GM12878 (cell line): ENCODE measurements around the gene TATDN2. TPM values are rescaled to one million over a fixed set of nuclear protein-coding genes. Genes with fewer than 3 reads are reported as not detected.
A peak's percentile ranks its signal among the peaks of the same experiment; 100 is the strongest.

Experiments used
- ATAC-seq: fragments of 200-7000 bp; cut with Tn5 transposase; 3 replicates; pipeline ENCODE4 v1.9.1; 2020; ENCODE audit warnings: mild to moderate bottlenecking, moderate library complexity
- BruUV-seq: library from RNA; stranded (reverse); fragments of 400-500 nt; replicated peaks from 2 replicates; lab custom pipeline; 2021; lab: Mats Ljungman, UMichigan
- CTCF ChIA-PET: fragments of 300-600 bp; sonication (Branson Sonifier 250); formaldehyde crosslinking; extraction: SDS; loops from one replicate; lab custom pipeline; 2021; ENCODE audit warnings: inconsistent platforms; lab: Yijun Ruan, JAX
- POLR2A ChIA-PET: fragments of 350-600 bp; formaldehyde crosslinking; extraction: SDS; loops from one replicate; lab custom pipeline; 2021; ENCODE audit warnings: inconsistent platforms; lab: Charles Lee
- RAD21 ChIA-PET: fragments of 300-600 bp; sonication (Branson Sonifier 250); formaldehyde crosslinking; loops from one replicate; lab custom pipeline; 2023; ENCODE audit warnings: antibody characterized with exemption; ENCODE audit not compliant: unreplicated experiment; lab: Charles Lee
- SMC1A ChIA-PET: fragments of 300-600 bp; sonication (Branson Sonifier 250); formaldehyde crosslinking; loops from one replicate; lab custom pipeline; 2023; ENCODE audit not compliant: unreplicated experiment, uncharacterized antibody; lab: Charles Lee
- DNase-seq: peaks from one replicate; pipeline ENCODE4 v3.0.0-alpha.2; 2011; ENCODE audit warnings: low read depth, low spot score
- FAIRE-seq: peaks from 3 replicates; lab custom pipeline; 2011; peaks lifted over from hg19 to GRCh38; lab: Jason Lieb, UNC
- H2AFZ ChIP-seq: 2 replicates; pipeline ENCODE4 v1.6.0; 2011; ENCODE audit warnings: low read depth, low read length, control low read depth; ENCODE audit not compliant: control insufficient read depth
- H3K27ac ChIP-seq: 2 replicates; pipeline ENCODE4 v1.5.1; 2011; ENCODE audit warnings: control low read depth; ENCODE audit not compliant: control insufficient read depth, insufficient read depth
- H3K27me3 ChIP-seq, 2 experiments: replicated peaks in 1 of 2; 2 replicates each; pipeline versions ENCODE4 v1.6.0 to v1.6.1; 2011; ENCODE audit warnings: low read length in 1 of 2; ENCODE audit not compliant: control insufficient read depth in 2 of 2, insufficient read depth in 2 of 2
- H3K36me3 ChIP-seq, 2 experiments: 2 replicates each; pipeline ENCODE4 v1.5.1; 2011; ENCODE audit warnings: low read length in 1 of 2; ENCODE audit not compliant: control insufficient read depth in 2 of 2, insufficient read depth in 2 of 2
- H3K4me1 ChIP-seq: 2 replicates; pipeline ENCODE4 v1.6.1; 2011; ENCODE audit warnings: mild to moderate bottlenecking, low read length, moderate library complexity, mixed read lengths; ENCODE audit not compliant: control insufficient read depth, insufficient read depth
- H3K4me2 ChIP-seq: 2 replicates; pipeline ENCODE4 v1.6.0; 2011; ENCODE audit warnings: control low read depth; ENCODE audit not compliant: control insufficient read depth, insufficient read depth
- H3K4me3 ChIP-seq: fragments of 200-600 bp; sonication (generic); 2 replicates; pipeline ENCODE4 v1.5.1; 2016
- H3K79me2 ChIP-seq: 2 replicates; pipeline ENCODE4 v1.6.0; 2011; ENCODE audit warnings: low read length; ENCODE audit not compliant: control insufficient read depth, insufficient read depth
- H3K9ac ChIP-seq: 2 replicates; pipeline ENCODE4 v1.8.0; 2011; ENCODE audit warnings: low read length, control low read depth, mixed read lengths; ENCODE audit not compliant: control insufficient read depth, insufficient read depth
- H3K9me3 ChIP-seq: replicated peaks from 3 replicates; pipeline ENCODE4 v1.5.1; 2011; ENCODE audit warnings: mild to moderate bottlenecking, low read length; ENCODE audit not compliant: control insufficient read depth, insufficient read depth
- H4K20me1 ChIP-seq: 2 replicates; pipeline ENCODE4 v1.6.0; 2011; ENCODE audit not compliant: control insufficient read depth, insufficient read depth
- ATF7 ChIP-seq: fragments of 450-650 bp; IDR thresholded peaks from 2 replicates; pipeline ENCODE4 v1.6.1; 2016; ENCODE audit warnings: low read depth, mild to moderate bottlenecking
- CBX5 ChIP-seq: sonication (generic); IDR thresholded peaks from 2 replicates; pipeline ENCODE4 v1.6.1; 2016; ENCODE audit warnings: low read depth, moderate library complexity, mild to moderate bottlenecking, inconsistent platforms
- EP300 ChIP-seq, 2 experiments: fragments of 150-350 bp in 1 of 2; IDR thresholded peaks; 2 replicates each; pipeline ENCODE4 v1.6.1; 2011 to 2012; ENCODE audit warnings: low read depth in 2 of 2, low read length in 2 of 2, borderline replicate concordance in 1 of 2, improper control_type of control experiment in 1 of 2, inconsistent platforms in 1 of 2; ENCODE audit not compliant: control insufficient read depth in 1 of 2
- ETV6 ChIP-seq, 2 experiments: fragments of 450-650 bp in 1 of 2; IDR thresholded peaks in 1 of 2; conservative IDR thresholded peaks in 1 of 2; 2 replicates each; pipeline ENCODE4 v1.6.1; 2014; ENCODE audit warnings: antibody characterized with exemption in 1 of 2, borderline replicate concordance in 1 of 2, low read depth in 1 of 2, mild to moderate bottlenecking in 1 of 2, moderate library complexity in 1 of 2
- HCFC1 ChIP-seq: fragments of 150-350 bp; IDR thresholded peaks from 2 replicates; pipeline ENCODE4 v1.6.1; 2014; ENCODE audit warnings: low read length
- KDM1A ChIP-seq: fragments of 200-600 bp; sonication (generic); IDR thresholded peaks from 2 replicates; pipeline ENCODE4 v1.6.1; 2016; ENCODE audit warnings: borderline replicate concordance
- MLLT1 ChIP-seq: fragments of 450-650 bp; IDR thresholded peaks from 2 replicates; pipeline ENCODE4 v1.6.1; 2016; ENCODE audit warnings: mild to moderate bottlenecking
- NKRF ChIP-seq: fragments of 450-650 bp; conservative IDR thresholded peaks from 2 replicates; pipeline ENCODE4 v1.6.1; 2017; ENCODE audit warnings: mild to moderate bottlenecking, moderate library complexity
- PML ChIP-seq: IDR thresholded peaks from 2 replicates; pipeline ENCODE4 v1.6.1; 2012; ENCODE audit warnings: low read length, inconsistent platforms
- RELB ChIP-seq: fragments of 450-650 bp; IDR thresholded peaks from 2 replicates; pipeline ENCODE4 v1.6.1; 2017; ENCODE audit warnings: low read depth, mild to moderate bottlenecking, moderate library complexity
- SUPT20H ChIP-seq: IDR thresholded peaks from 2 replicates; pipeline ENCODE4 v1.6.1; 2011; ENCODE audit warnings: low read depth, mild to moderate bottlenecking, low read length, moderate library complexity, borderline replicate concordance; ENCODE audit not compliant: control insufficient read depth
- TCF7 ChIP-seq: IDR thresholded peaks from 2 replicates; pipeline ENCODE4 v1.6.1; 2014; ENCODE audit warnings: antibody characterized with exemption, borderline replicate concordance
- YBX1 ChIP-seq: fragments of 450-650 bp; IDR thresholded peaks from 2 replicates; pipeline ENCODE4 v1.6.1; 2016; ENCODE audit warnings: antibody characterized with exemption
- WGBS: methylation state at CpG from one replicate; pipeline ENCODE4 v1.1.6; 2016; ENCODE audit warnings: low lambda C conversion rate; ENCODE audit not compliant: insufficient replicate concordance, insufficient coverage; ENCODE audit errors: missing lambda C conversion rate; 5-methylcytosine and 5-hydroxymethylcytosine counted together
- in situ Hi-C: fragments of 300-500 bp; cut with MboI; formaldehyde crosslinking; loops from 9 replicates; pipeline ENCODE4 v1.14.3; 2018; ENCODE audit warnings: mixed read lengths
- intact Hi-C: fragments of 100-400 bp; cut with micrococcal nuclease; formaldehyde crosslinking; loops from one replicate; pipeline ENCODE4 v1.14.2; 2022; ENCODE audit not compliant: unreplicated experiment
- polyA plus RNA-seq, 11 experiments: library from polyadenylated mRNA; depleted of rRNA in 4 of 11; unstranded in 6 of 11; stranded (reverse) in 5 of 11; fragments of >200 nt; fragmentation: Nextera tagmentation in 4 of 11; fragmentation: Illumina TruSeq in 1 of 11; extraction: Ambion mirVana in 4 of 11; extraction: Trizol in 1 of 11; gene quantifications; 1 replicate in 1 of 11; 2 replicates in 10 of 11; pipeline versions ENCODE4 v1.2.1 to v1.2.3, GENCODE V29; 2011 to 2016; ENCODE audit warnings: inconsistent platforms in 2 of 11, missing spikeins in 2 of 11, low read depth in 1 of 11
- total RNA-seq, 4 experiments: library from RNA; depleted of rRNA in 3 of 4; stranded (reverse); fragments of >200 nt in 3 of 4; fragmentation: Illumina TruSeq in 1 of 4; extraction: Trizol in 1 of 4; gene quantifications; 2 replicates each; pipeline versions ENCODE4 v1.2.1 to v1.2.3, GENCODE V29; 2013 to 2021
- TF ChIP-seq, protein P1 (sequence below): IDR thresholded peaks from 2 replicates; pipeline ENCODE4 v1.6.1; 2011; ENCODE audit warnings: borderline replicate concordance, low read depth, mild to moderate bottlenecking, moderate library complexity, low read length; ENCODE audit not compliant: insufficient read depth, poor library complexity, severe bottlenecking

The TATDN2 gene
- total and polyA plus RNA-seq, 10 of the 15 experiments (the other 5 are each of a cell fraction or from before 2014, with no cell fraction given): 4.2 to 36.5 (median 15.8) TPM

DNA sequence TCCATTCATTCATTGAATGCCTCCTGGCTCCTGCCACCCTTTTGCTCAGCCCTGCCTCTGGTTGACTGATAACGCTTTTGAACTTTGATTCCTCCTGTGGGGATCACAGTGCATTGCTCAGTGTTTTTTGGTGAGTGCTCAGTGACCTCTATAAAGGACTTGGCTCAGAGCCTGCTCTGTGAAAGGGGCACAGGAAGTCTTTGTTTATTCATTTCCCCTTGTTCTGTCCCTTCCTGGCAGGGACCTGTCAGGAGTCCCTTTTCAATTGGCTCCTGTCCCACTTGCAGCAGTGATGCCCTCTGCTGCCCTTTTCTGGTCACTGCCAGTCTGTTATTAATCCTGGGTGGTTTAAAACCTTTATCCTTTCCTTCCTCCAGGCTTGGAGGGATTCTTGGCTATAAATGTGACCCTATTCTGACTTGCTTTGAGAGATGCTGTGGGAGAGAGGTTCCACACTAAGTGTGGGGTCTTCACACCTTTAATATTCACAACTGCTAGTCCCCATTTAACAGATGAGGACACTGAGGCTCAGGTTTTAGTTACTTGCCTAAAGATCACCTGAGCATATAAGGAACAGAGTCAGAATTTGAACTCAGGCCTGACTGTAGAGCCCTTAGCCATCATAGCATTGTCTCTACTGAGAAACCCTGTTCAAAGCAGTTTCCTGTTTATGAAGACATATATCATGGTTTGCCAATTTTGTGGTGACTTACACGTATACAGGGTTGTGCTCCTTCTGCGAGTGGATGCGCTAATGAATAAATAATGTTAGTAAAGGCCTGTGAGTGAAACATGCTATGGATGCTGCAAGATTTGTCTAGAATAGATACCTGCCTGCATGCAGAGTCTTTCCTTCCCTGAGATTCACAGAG, 23.2 kb upstream of the TATDN2 start:
- ATAC-seq (peak; percentile 66), DNase-seq (no peak), FAIRE-seq (no peak)
- Histone ChIP-seq H3K27ac (peak overlapping the region; percentile 31), H3K4me3 (no peak overlapping the region), H3K27me3 (no peaks in the 10 kb centered on the region), H2AFZ (no peak overlapping the region; the same call in 1 of the 2 replicates), H3K4me1 (peaks cover 62% of the 10 kb centered on the region), H3K9me3 (no peaks in the 10 kb centered on the region; the same call in 2 of the 3 replicates), H3K79me2 (no peaks in the 10 kb centered on the region), H3K36me3 (no peaks in the 10 kb centered on the region; a peak in 1 of 4 replicates), H4K20me1 (no peaks in the 10 kb centered on the region), H3K9ac (no peak overlapping the region), H3K4me2 (peak overlapping the region; percentile 65)
- 16% methylated on average over 4 of the region's 4 CpGs for WGBS
- TSS peak; percentile 42 for BruUV-seq
- ChIA-PET POLR2A (interaction anchor here (1.1 to 1.4 kb wide), 2 partner anchors 89 to 199 kb away, joined by 3 read pairs; partner anchors contain the start of gene FANCD2), RAD21 (interaction anchor here (1.6 to 5.2 kb wide), 5 partner anchors 26 to 96 kb away, joined by 3 to 99 read pairs (median 30); partner anchors contain the start of genes IRAK2 and SEC13), SMC1A (interaction anchor here (0.6 to 5.2 kb wide), 8 partner anchors 25 to 292 kb away, joined by 3 to 165 read pairs (median 6); partner anchors contain the start of gene CRELD1), CTCF (interaction anchor here (1.0 to 2.9 kb wide), 8 partner anchors 32 to 293 kb away, joined by 3 to 31 read pairs (median 5); partner anchors contain the start of gene CRELD1)
- in situ Hi-C loops (no loop called here), intact Hi-C loops (loop anchor here (2.0 to 10.0 kb wide), 6 partner anchors 43 to 270 kb away; partner anchors contain the start of genes BRK1, FANCD2, IRAK2 and PRRT3)
- TF ChIP-seq HCFC1 (no peak), KDM1A (no peak), SUPT20H (no peak), YBX1 (no peak), RELB (no peak), TCF7 (no peak), EP300 (IDR thresholded peaks at IDR 0.05; ENCODE audit: borderline replicate concordance in 1 of 2, control insufficient read depth in 1 of 2, low read depth in 2 of 2, low read length in 2 of 2) (no peak), CBX5 (no peak), ATF7 (peak; percentile 19; the same call in 1 of the 2 replicates), NKRF (no peak), PML (no peak), ETV6 (conservative IDR thresholded peaks at IDR 0.05 in 1 of 2, IDR thresholded peaks at IDR 0.05 in 1 of 2; ENCODE audit: borderline replicate concordance in 1 of 2, low read depth in 1 of 2) (peak in 1 of 2 experiments; percentile 81; a peak in 2 of 4 replicates), MLLT1 (no peak)
- TF ChIP-seq, protein P1, sequence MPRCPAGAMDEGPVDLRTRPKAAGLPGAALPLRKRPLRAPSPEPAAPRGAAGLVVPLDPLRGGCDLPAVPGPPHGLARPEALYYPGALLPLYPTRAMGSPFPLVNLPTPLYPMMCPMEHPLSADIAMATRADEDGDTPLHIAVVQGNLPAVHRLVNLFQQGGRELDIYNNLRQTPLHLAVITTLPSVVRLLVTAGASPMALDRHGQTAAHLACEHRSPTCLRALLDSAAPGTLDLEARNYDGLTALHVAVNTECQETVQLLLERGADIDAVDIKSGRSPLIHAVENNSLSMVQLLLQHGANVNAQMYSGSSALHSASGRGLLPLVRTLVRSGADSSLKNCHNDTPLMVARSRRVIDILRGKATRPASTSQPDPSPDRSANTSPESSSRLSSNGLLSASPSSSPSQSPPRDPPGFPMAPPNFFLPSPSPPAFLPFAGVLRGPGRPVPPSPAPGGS: peak; percentile 41
